ENCODE data around the gene MRPS26.

The MRPS26 gene

GRCh38 chr20:3080939-3081388 is 35.1 kb downstream of the MRPS26 start:
- DNase-seq (ENCODE audit: low read depth), result peak; percentile 17
- no peak for TF ChIP-seq CTCF (IDR thresholded peaks at IDR 0.05; ENCODE audit: control insufficient read depth, extremely low read depth, insufficient read depth)
- no peak overlapping the region for H3K4me3 ChIP-seq (ENCODE audit: low read depth, low read length)

- no peak for TF ChIP-seq CTCF (IDR thresholded peaks at IDR 0.05; ENCODE audit: control insufficient read depth, extremely low read depth, insufficient read depth)
- no peak for DNase-seq (ENCODE audit: low read depth)
- no peak overlapping the region for H3K4me3 ChIP-seq (ENCODE audit: low read depth, low read length)
Observed at GRCh38 chr20:3081641-3082040, 35.8 kb downstream of the MRPS26 start.

- TF ChIP-seq CTCF (IDR thresholded peaks at IDR 0.05; ENCODE audit: control insufficient read depth, extremely low read depth, insufficient read depth), result no peak
- no peak overlapping the region for H3K4me3 ChIP-seq (ENCODE audit: low read depth, low read length)
- no peak for DNase-seq (ENCODE audit: low read depth)
Observed at GRCh38 chr20:3082306-3082951, 36.6 kb downstream of the MRPS26 start.

- H3K4me3 ChIP-seq (ENCODE audit: low read depth, low read length), result no peak overlapping the region
- no peak for DNase-seq (ENCODE audit: low read depth)
- no peak for TF ChIP-seq CTCF (IDR thresholded peaks at IDR 0.05; ENCODE audit: control insufficient read depth, extremely low read depth, insufficient read depth)
Observed at GRCh38 chr20:3082955-3083952, 37.4 kb downstream of the MRPS26 start.

GRCh38 chr20:3084283-3084985 is 38.6 kb downstream of the MRPS26 start, which contains the start of gene AVP:
AVP (minus strand) TSS chr20:3084724; CDS start chr20:3084674, 50 bp downstream.
- no peak for DNase-seq (ENCODE audit: low read depth)
- H3K4me3 ChIP-seq (ENCODE audit: low read depth, low read length), result no peak within 1 kb of the TSS
- no peak for TF ChIP-seq CTCF (IDR thresholded peaks at IDR 0.05; ENCODE audit: control insufficient read depth, extremely low read depth, insufficient read depth)

GRCh38 chr20:3084986-3085360 is 39.1 kb downstream of the MRPS26 start:
- DNase-seq (ENCODE audit: low read depth), result no peak
- H3K4me3 ChIP-seq (ENCODE audit: low read depth, low read length), result no peak overlapping the region
- no peak for TF ChIP-seq CTCF (IDR thresholded peaks at IDR 0.05; ENCODE audit: control insufficient read depth, extremely low read depth, insufficient read depth)

Data from LNCaP clone FGC (cell line).